HFF-Myc (cell line): ENCODE results near the gene GRIA4.
"Not testable (repeated sequence)": the region's sequence is repeated elsewhere in the genome, so short reads cannot be mapped to it uniquely, and the experiment has no call there.

Experiments
- DNase-seq: peaks from one replicate; pipeline ENCODE4 v3.0.0-alpha.2; 2011; ENCODE audit warnings: low read depth; ENCODE audit errors: extremely low read depth
- H3K4me3 ChIP-seq: replicated peaks from 2 replicates; pipeline ENCODE4 v1.5.1; 2011; ENCODE audit warnings: low read depth, mild to moderate bottlenecking, control low read depth, low read length
- TF ChIP-seq, protein P1 (sequence below): IDR thresholded peaks from 2 replicates; pipeline ENCODE4 v1.5.1; 2012; ENCODE audit warnings: mild to moderate bottlenecking, low read depth, low read length, control low read depth; ENCODE audit errors: missing control alignments

The GRIA4 gene

GRCh38 chr11:105774899-105775298 is 165.0 kb downstream of the GRIA4 start:
- H3K4me3 ChIP-seq: no peak overlapping the region
- no peak for DNase-seq
- TF ChIP-seq, protein P1, sequence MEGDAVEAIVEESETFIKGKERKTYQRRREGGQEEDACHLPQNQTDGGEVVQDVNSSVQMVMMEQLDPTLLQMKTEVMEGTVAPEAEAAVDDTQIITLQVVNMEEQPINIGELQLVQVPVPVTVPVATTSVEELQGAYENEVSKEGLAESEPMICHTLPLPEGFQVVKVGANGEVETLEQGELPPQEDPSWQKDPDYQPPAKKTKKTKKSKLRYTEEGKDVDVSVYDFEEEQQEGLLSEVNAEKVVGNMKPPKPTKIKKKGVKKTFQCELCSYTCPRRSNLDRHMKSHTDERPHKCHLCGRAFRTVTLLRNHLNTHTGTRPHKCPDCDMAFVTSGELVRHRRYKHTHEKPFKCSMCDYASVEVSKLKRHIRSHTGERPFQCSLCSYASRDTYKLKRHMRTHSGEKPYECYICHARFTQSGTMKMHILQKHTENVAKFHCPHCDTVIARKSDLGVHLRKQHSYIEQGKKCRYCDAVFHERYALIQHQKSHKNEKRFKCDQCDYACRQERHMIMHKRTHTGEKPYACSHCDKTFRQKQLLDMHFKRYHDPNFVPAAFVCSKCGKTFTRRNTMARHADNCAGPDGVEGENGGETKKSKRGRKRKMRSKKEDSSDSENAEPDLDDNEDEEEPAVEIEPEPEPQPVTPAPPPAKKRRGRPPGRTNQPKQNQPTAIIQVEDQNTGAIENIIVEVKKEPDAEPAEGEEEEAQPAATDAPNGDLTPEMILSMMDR: no peak

GRCh38 chr11:105780781-105781525 is 171.1 kb downstream of the GRIA4 start:
- TF ChIP-seq, protein P1: no peak
- no peak for DNase-seq
- H3K4me3 ChIP-seq: no peak overlapping the region

DNA sequence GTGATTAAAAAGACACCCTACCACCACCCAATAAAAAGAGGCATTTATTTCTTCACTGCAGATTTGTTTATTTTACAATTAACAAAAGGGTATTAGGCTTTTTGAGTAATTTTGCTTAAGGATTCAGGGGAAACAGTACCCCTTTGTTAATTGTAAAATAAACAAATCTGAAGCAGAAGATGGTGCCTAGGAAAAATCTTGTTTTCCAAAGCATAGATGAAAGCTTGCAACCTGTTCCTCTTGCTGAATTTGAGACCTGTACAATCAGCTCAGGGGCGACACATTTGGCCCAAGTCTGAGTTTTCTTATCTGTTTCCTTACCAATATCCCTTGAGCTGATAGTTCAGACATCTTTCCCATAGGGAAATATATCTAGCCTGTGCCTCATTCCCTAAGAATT is 171.9 kb downstream of the GRIA4 start:
- DNase-seq: no peak
- TF ChIP-seq, protein P1: no peak
- no peak overlapping the region for H3K4me3 ChIP-seq

- TF ChIP-seq, protein P1: no peak
- no peak for DNase-seq
Observed at GRCh38 chr11:105783216-105783615, 173.3 kb downstream of the GRIA4 start.

DNA sequence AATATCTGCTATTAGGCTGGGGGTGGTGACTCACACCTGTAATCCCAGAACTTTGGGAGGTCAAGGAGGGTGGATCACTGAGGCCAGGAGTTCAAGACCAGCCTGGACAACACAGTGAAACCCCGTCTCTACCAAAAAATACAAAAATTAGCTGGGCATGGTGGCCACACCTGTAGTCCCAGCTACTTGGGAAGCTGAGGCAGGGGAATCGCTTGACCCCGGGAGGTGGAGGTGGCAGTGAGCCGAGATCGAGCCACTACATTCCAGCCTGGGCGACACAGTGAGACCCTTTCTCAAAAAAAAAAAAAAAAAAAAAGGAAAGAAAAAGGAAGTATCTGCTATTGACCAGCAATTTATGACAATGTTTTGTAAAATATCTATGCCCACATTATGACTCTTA is 176.0 kb downstream of the GRIA4 start:
- not testable (repeated sequence) for H3K4me3 ChIP-seq, DNase-seq

More at GRCh38 chr11:105783216-105783615, 173.3 kb downstream of the GRIA4 start:
- no peak overlapping the region for H3K4me3 ChIP-seq

- no peak overlapping the region for H3K4me3 ChIP-seq
- TF ChIP-seq, protein P1: no peak
- DNase-seq: no peak
Observed at GRCh38 chr11:105786741-105787140, 176.9 kb downstream of the GRIA4 start.

DNA sequence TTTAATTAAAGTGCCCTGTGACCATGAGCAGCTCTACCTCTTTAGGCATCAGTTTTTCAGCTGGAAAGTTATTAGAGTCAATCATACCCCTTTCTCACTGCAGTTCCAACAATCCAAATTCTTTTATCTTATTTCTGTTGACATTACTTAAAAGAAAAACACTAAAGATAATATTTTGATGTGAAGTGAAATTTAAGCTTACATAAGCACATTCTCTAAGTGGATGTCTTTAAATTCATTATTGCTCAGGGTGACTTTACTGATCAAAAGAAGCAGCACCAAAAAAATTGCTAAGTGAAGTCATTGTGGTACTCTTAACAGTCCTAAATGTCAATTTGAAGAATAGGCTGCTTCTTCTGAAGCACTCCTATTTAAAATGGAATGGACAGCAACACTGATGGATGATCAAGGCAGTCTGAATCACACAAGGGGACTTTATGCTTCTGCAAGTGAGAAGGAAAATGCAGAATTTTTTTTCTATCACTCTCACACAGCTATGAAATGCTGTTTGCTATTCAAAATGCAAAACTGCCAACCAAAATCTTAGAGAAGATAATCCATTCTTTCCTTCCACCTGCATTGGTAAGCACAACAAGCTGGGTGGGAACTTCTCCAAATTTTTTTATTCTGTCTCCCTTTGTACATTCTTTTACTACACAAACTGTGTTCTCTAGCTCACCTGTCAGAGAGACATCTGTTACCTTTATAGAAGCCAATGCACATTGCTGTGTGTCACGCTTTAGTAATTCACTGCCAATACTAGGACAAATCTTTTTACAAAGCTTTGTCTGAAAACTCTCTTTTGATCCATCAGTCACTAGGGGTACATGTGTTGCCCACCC is 179.9 kb downstream of the GRIA4 start:
- TF ChIP-seq, protein P1: no peak
- no peak for DNase-seq
- no peak overlapping the region for H3K4me3 ChIP-seq
